Upper lobe of left lung (tissue), 6 donors: ENCODE measurements around the gene CATSPERZ. TPM values are rescaled to one million over a fixed set of nuclear protein-coding genes. Genes with fewer than 3 reads are reported as not detected.

Source experiments
- ATAC-seq, 2 donors: fragments of 200-7000 bp; cut with Tn5 transposase; one replicate each; pipeline ENCODE4 v1.9.1; 2022; ENCODE audit warnings: mild to moderate bottlenecking in 2 of 2, moderate library complexity in 2 of 2; ENCODE audit not compliant: low FRiP score in 2 of 2
- DNase-seq, 2 donors: peaks; one replicate each; pipeline ENCODE4 v3.0.0-alpha.2; 2019 to 2020
- H3K27ac ChIP-seq, 4 donors: fragments of 200-600 bp; sonication (generic); one replicate each; pipeline ENCODE4 v1.5.1; 2016 to 2019
- H3K27me3 ChIP-seq, 4 donors: fragments of 200-600 bp; sonication (generic); one replicate each; pipeline ENCODE4 v1.5.1; 2017 to 2019
- H3K36me3 ChIP-seq, 4 donors: fragments of 200-600 bp; sonication (generic); one replicate each; pipeline ENCODE4 v1.5.1; 2016 to 2019
- H3K4me1 ChIP-seq, 4 donors: fragments of 200-600 bp; sonication (generic); one replicate each; pipeline ENCODE4 v1.5.1; 2018 to 2019
- H3K4me3 ChIP-seq, 4 donors: fragments of 200-600 bp; sonication (generic); one replicate each; pipeline ENCODE4 v1.5.1; 2017 to 2019; ENCODE audit warnings: mild to moderate bottlenecking in 2 of 4, moderate library complexity in 1 of 4
- H3K9me3 ChIP-seq, 4 donors: fragments of 200-600 bp; sonication (generic); one replicate each; pipeline ENCODE4 v1.5.1; 2018 to 2019
- CTCF ChIP-seq, 6 experiments: fragments of 450-650 bp in 4 of 6; fragments of 200-600 bp in 2 of 6; sonication (generic) in 2 of 6; IDR thresholded peaks; one replicate each; pipeline ENCODE4 v1.5.1; 2016 to 2019; ENCODE audit warnings: antibody characterized with exemption in 6 of 6
- EP300 ChIP-seq, 4 donors: sonication (generic); formaldehyde crosslinking; IDR thresholded peaks; one replicate each; pipeline ENCODE4 v1.5.1; 2017; ENCODE audit warnings: antibody characterized with exemption in 4 of 4, control low read depth in 2 of 4
- POLR2A ChIP-seq, 4 donors: fragments of 450-650 bp; IDR thresholded peaks; one replicate each; pipeline ENCODE4 v1.5.1; 2016 to 2017; ENCODE audit warnings: antibody characterized with exemption in 4 of 4, mild to moderate bottlenecking in 2 of 4
- POLR2AphosphoS5 ChIP-seq, 2 donors: sonication (generic); formaldehyde crosslinking; IDR thresholded peaks; one replicate each; pipeline ENCODE4 v1.5.1; 2017; ENCODE audit warnings: antibody characterized with exemption in 2 of 2
- WGBS, 2 donors: methylation state at CpG; one replicate each; pipeline ENCODE4 v1.1.5; 2017 to 2018; 5-methylcytosine and 5-hydroxymethylcytosine counted together
- total RNA-seq, 6 donors: library from RNA; depleted of rRNA in 4 of 6; stranded (reverse); fragments of >200 nt in 4 of 6; gene quantifications; one replicate each; pipeline versions ENCODE4 v1.1.0 to v1.2.1, GENCODE V29; 2016 to 2021
- donor health status: DM: no; HTN: no; CAD: no; lungs with moderate emphysema.
- donor health status: DM: no; HTN: yes; CAD: no; lungs with severe emphysema.

Gene CATSPERZ
- total RNA-seq, 6 donors from 2014 or later, result 0.51 to 62.9 (median 2.5) TPM; not detected in 2

- H3K4me3 ChIP-seq, result no peak overlapping the region
- ATAC-seq (no peak), DNase-seq (peak in 1 of 2 donors; percentile 52)
- no peaks in the 10 kb centered on the region for H3K9me3 ChIP-seq
- peaks cover 4 to 58% (median 52%) of the 10 kb centered on the region in 4 donors for H3K36me3 ChIP-seq
- 93% methylated on average over 10 to 15 of the region's 15 CpGs for WGBS, 2 donors
- TF ChIP-seq EP300 (IDR thresholded peaks at IDR 0.05) (no peak), POLR2A (IDR thresholded peaks at IDR 0.05) (no peak), POLR2AphosphoS5 (IDR thresholded peaks at IDR 0.05) (no peak), CTCF (IDR thresholded peaks at IDR 0.05) (no peak)
- peak overlapping the region in 2 of 4 donors; percentile 96 to 98 for H3K27ac ChIP-seq
- no peaks in the 10 kb centered on the region for H3K27me3 ChIP-seq
- H3K4me1 ChIP-seq, result peaks cover 18 to 26% (median 22%) of the 10 kb centered on the region in 4 donors
These were observed 33.8 kb upstream of the CATSPERZ start for GRCh38 chr11:64266339-64266738.

GRCh38 chr11:64267207-64267945 lies 32.8 kb upstream of the CATSPERZ start:
- Histone ChIP-seq H3K9me3 (no peaks in the 10 kb centered on the region), H3K4me3 (no peak overlapping the region), H3K27me3 (no peaks in the 10 kb centered on the region), H3K27ac (peak overlapping the region; percentile 96 to 98 (median 96)), H3K4me1 (peaks cover 26 to 35% (median 29%) of the 10 kb centered on the region in 4 donors), H3K36me3 (peaks cover 4 to 48% (median 42%) of the 10 kb centered on the region in 4 donors)
- ATAC-seq (no peak), DNase-seq (peak in 1 of 2 donors; percentile 85)
- WGBS, 2 donors, result 65 to 77% methylated on average over 17 to 24 of the region's 27 CpGs
- TF ChIP-seq EP300 (IDR thresholded peaks at IDR 0.05) (no peak), POLR2A (IDR thresholded peaks at IDR 0.05) (no peak), CTCF (IDR thresholded peaks at IDR 0.05) (no peak), POLR2AphosphoS5 (IDR thresholded peaks at IDR 0.05) (no peak)

- Histone ChIP-seq H3K36me3 (peaks cover 1 to 39% (median 33%) of the 10 kb centered on the region in 4 donors), H3K27ac (peak overlapping the region; percentile 96 to 98 (median 96)), H3K9me3 (no peaks in the 10 kb centered on the region), H3K27me3 (no peaks in the 10 kb centered on the region), H3K4me3 (peak overlapping the region in 3 of 4 donors; percentile 75 to 92 (median 78)), H3K4me1 (peaks cover 29 to 38% (median 33%) of the 10 kb centered on the region in 4 donors)
- WGBS, 2 donors, result 25 to 52% methylated on average over 12 to 22 of the region's 23 CpGs
- TF ChIP-seq POLR2AphosphoS5 (IDR thresholded peaks at IDR 0.05) (no peak), CTCF (IDR thresholded peaks at IDR 0.05) (peak in 2 of 6 experiments; percentile 5 to 28), POLR2A (IDR thresholded peaks at IDR 0.05) (no peak)
- ATAC-seq (no peak), DNase-seq (peak; percentile 51 to 87)
These were observed 31.9 kb upstream of the CATSPERZ start for GRCh38 chr11:64268025-64268892.

- peak; percentile 0 to 42 for ATAC-seq
- TF ChIP-seq POLR2A (IDR thresholded peaks at IDR 0.05) (no peak), POLR2AphosphoS5 (IDR thresholded peaks at IDR 0.05) (peak in 1 of 2 donors; percentile 26)
- Histone ChIP-seq H3K4me1 (peaks cover 29 to 39% (median 34%) of the 10 kb centered on the region in 4 donors), H3K9me3 (no peaks in the 10 kb centered on the region), H3K36me3 (peaks cover 0 to 32% (median 25%) of the 10 kb centered on the region in 4 donors), H3K4me3 (peak overlapping the region; percentile 75 to 92 (median 80)), H3K27me3 (no peaks in the 10 kb centered on the region), H3K27ac (peak overlapping the region; percentile 96 to 98 (median 96))
- WGBS, 2 donors, result 2 to 3% methylated on average over 20 to 27 of the region's 34 CpGs
- DNase-seq, result peak in 1 of 2 donors; percentile 70
These were observed 31.1 kb upstream of the CATSPERZ start for GRCh38 chr11:64268893-64269539.
